Stomach (tissue), 9 donors: ENCODE measurements around the gene DDX46. TPM values are rescaled to one million over a fixed set of nuclear protein-coding genes. Genes with fewer than 3 reads are reported as not detected.

Experiments used
- DNase-seq, 2 donors: peaks; one replicate each; pipeline versions ENCODE4 v3.0.0 to v3.0.0-alpha.2; 2013 to 2019
- H3K27ac ChIP-seq, 5 donors: fragments of 200-600 bp in 4 of 5; sonication (generic) in 4 of 5; one replicate each; pipeline ENCODE4 v1.5.1; 2013 to 2019; ENCODE audit warnings: mild to moderate bottlenecking in 1 of 5, moderate library complexity in 1 of 5
- H3K27me3 ChIP-seq, 3 donors: fragments of 200-600 bp; sonication (generic); one replicate each; pipeline ENCODE4 v1.5.1; 2017 to 2019; ENCODE audit warnings: mixed run types in 1 of 3
- H3K36me3 ChIP-seq, 4 donors: fragments of 200-600 bp; sonication (generic); 1 replicate in 3 of 4; 2 replicates in 1 of 4; pipeline ENCODE4 v1.5.1; 2016 to 2019
- H3K4me1 ChIP-seq, 4 donors: fragments of 200-600 bp; sonication (generic); one replicate each; pipeline ENCODE4 v1.5.1; 2016 to 2019
- H3K4me3 ChIP-seq, 4 donors: fragments of 200-600 bp; sonication (generic) in 3 of 4; one replicate each; pipeline ENCODE4 v1.5.1; 2016 to 2019; ENCODE audit warnings: mild to moderate bottlenecking in 1 of 4
- H3K9me3 ChIP-seq, 4 donors: fragments of 200-600 bp; sonication (generic); one replicate each; pipeline ENCODE4 v1.5.1; 2016 to 2019
- CTCF ChIP-seq, 7 experiments: fragments of 450-650 bp in 4 of 7; fragments of 200-600 bp in 3 of 7; sonication (generic) in 3 of 7; IDR thresholded peaks; one replicate each; pipeline ENCODE4 v1.5.1; 2016 to 2019; ENCODE audit warnings: antibody characterized with exemption in 7 of 7, control low read depth in 2 of 7, mild to moderate bottlenecking in 1 of 7
- EP300 ChIP-seq: sonication (generic); formaldehyde crosslinking; IDR thresholded peaks from one replicate; pipeline ENCODE4 v1.6.1; 2017; ENCODE audit warnings: antibody characterized with exemption
- POLR2A ChIP-seq, 4 donors: fragments of 450-650 bp; IDR thresholded peaks; one replicate each; pipeline ENCODE4 v1.6.1; 2016; ENCODE audit warnings: antibody characterized with exemption in 4 of 4, control low read depth in 2 of 4, mild to moderate bottlenecking in 1 of 4, moderate library complexity in 1 of 4
- POLR2AphosphoS5 ChIP-seq, 3 donors: sonication (generic); formaldehyde crosslinking; IDR thresholded peaks; one replicate each; pipeline ENCODE4 v1.6.1; 2016; ENCODE audit warnings: antibody characterized with exemption in 3 of 3
- WGBS, 5 donors: extraction: QIAGEN DNeasy Blood & Tissue Kit in 3 of 5; methylation state at CpG; one replicate each; pipeline versions ENCODE4 v1.1.5 to v1.1.7; 2013 to 2018; 5-methylcytosine and 5-hydroxymethylcytosine counted together
- intact Hi-C: fragments of 100-400 bp; cut with DNase I; formaldehyde crosslinking; loops from one replicate; pipeline ENCODE4 v1.15.1; 2023; ENCODE audit warnings: low total_unique reads
- polyA plus RNA-seq, 3 donors: library from polyadenylated mRNA; stranded (reverse); fragments of 200-250 nt; gene quantifications; one replicate each; pipeline ENCODE4 v1.2.3, GENCODE V29; 2013
- total RNA-seq, 5 donors: library from RNA; depleted of rRNA; stranded (reverse); fragments of >200 nt; gene quantifications; one replicate each; pipeline versions ENCODE4 v1.1.0 to v1.2.3, GENCODE V29; 2014 to 2016
- donor health status: healthy with polysubstance abuse.
- donor health status: Bipolar disorder and iron deficiency.
- donor health status: healthy.

Gene DDX46
- total and polyA plus RNA-seq, 8 donors, result 10.0 to 64.6 (median 32.7) TPM

GRCh38 chr5:134817006-134817405, 58.4 kb downstream of the DDX46 start:
- H3K36me3 ChIP-seq, result peaks cover 46 to 100% (median 100%) of the 10 kb centered on the region in 4 donors
- intact Hi-C loops, result no loop called here

GRCh38 chr5:134818776-134819175, 60.2 kb downstream of the DDX46 start:
- Histone ChIP-seq H3K27ac (no peak overlapping the region), H3K4me1 (peaks cover 0 to 1% (median 0%) of the 10 kb centered on the region in 4 donors), H3K4me3 (no peak overlapping the region), H3K27me3 (no peaks in the 10 kb centered on the region), H3K9me3 (no peaks in the 10 kb centered on the region), H3K36me3 (peaks cover 46 to 100% (median 99%) of the 10 kb centered on the region in 4 donors)
- TF ChIP-seq POLR2AphosphoS5 (IDR thresholded peaks at IDR 0.05), result no peak
- TF ChIP-seq POLR2A (IDR thresholded peaks at IDR 0.05), result no peak
- no peak for TF ChIP-seq CTCF (IDR thresholded peaks at IDR 0.05)
- no peak for TF ChIP-seq EP300
- intact Hi-C loops, result no loop called here
- 65 to 82% (median 76%) methylated on average over 4 of the region's 4 CpGs for WGBS, 5 donors
- no peak for DNase-seq

More at GRCh38 chr5:134817006-134817405, 58.4 kb downstream of the DDX46 start:
- no peak overlapping the region for H3K4me3 ChIP-seq
- DNase-seq, result no peak
- no peaks in the 10 kb centered on the region for H3K9me3 ChIP-seq
- TF ChIP-seq POLR2A (IDR thresholded peaks at IDR 0.05) (no peak), EP300 (no peak), POLR2AphosphoS5 (IDR thresholded peaks at IDR 0.05) (no peak), CTCF (IDR thresholded peaks at IDR 0.05) (no peak)
- no peak overlapping the region for H3K27ac ChIP-seq
- peaks cover 0 to 7% (median 0%) of the 10 kb centered on the region in 4 donors for H3K4me1 ChIP-seq
- WGBS, 5 donors, result 82 to 89% (median 85%) methylated on average over 4 of the region's 4 CpGs
- no peaks in the 10 kb centered on the region for H3K27me3 ChIP-seq

- H3K9me3 ChIP-seq, result no peaks in the 10 kb centered on the region
- no peak overlapping the region for H3K27ac ChIP-seq
- TF ChIP-seq POLR2AphosphoS5 (IDR thresholded peaks at IDR 0.05) (no peak), POLR2A (IDR thresholded peaks at IDR 0.05) (no peak), EP300 (no peak), CTCF (IDR thresholded peaks at IDR 0.05) (no peak)
- DNase-seq, result no peak
- no peak overlapping the region for H3K4me3 ChIP-seq
- H3K27me3 ChIP-seq, result no peaks in the 10 kb centered on the region
- intact Hi-C loops, result no loop called here
- H3K4me1 ChIP-seq, result no peaks in the 10 kb centered on the region
- 89 to 98% (median 94%) methylated on average over 4 of the region's 4 CpGs for WGBS, 5 donors
- peaks cover 46 to 100% (median 99%) of the 10 kb centered on the region in 4 donors for H3K36me3 ChIP-seq
Measured at GRCh38 chr5:134819407-134819963, 60.9 kb downstream of the DDX46 start.

GRCh38 chr5:134821841-134822240, 63.3 kb downstream of the DDX46 start:
- TF ChIP-seq POLR2A (IDR thresholded peaks at IDR 0.05) (no peak), EP300 (no peak), POLR2AphosphoS5 (IDR thresholded peaks at IDR 0.05) (no peak), CTCF (IDR thresholded peaks at IDR 0.05) (no peak)
- DNase-seq, result no peak
- intact Hi-C loops, result no loop called here
- H3K36me3 ChIP-seq, result peaks cover 46 to 99% (median 93%) of the 10 kb centered on the region in 4 donors
- no peaks in the 10 kb centered on the region for H3K4me1 ChIP-seq
- no peaks in the 10 kb centered on the region for H3K27me3 ChIP-seq
- no peak overlapping the region for H3K4me3 ChIP-seq
- H3K27ac ChIP-seq, result no peak overlapping the region
- H3K9me3 ChIP-seq, result no peaks in the 10 kb centered on the region
- 87 to 92% (median 90%) methylated on average over 7 of the region's 7 CpGs for WGBS, 5 donors
